HG03565 (cell line): ENCODE data around the gene SYNDIG1.

Experiments used
- ATAC-seq: cut with Tn5 transposase; IDR thresholded peaks from one replicate; pipeline ENCODE4 v1.9.1; 2021; ENCODE audit warnings: mild to moderate bottlenecking, moderate library complexity; ENCODE audit not compliant: unreplicated experiment

Gene SYNDIG1

GRCh38 chr20:24446811-24447210 is 22.6 kb upstream of the SYNDIG1 start:
- ATAC-seq: no peak

GRCh38 chr20:24448170-24448569 is 21.3 kb upstream of the SYNDIG1 start:
- ATAC-seq: no peak

GRCh38 chr20:24449026-24449720 is 20.3 kb upstream of the SYNDIG1 start:
- ATAC-seq: no peak

- no peak for ATAC-seq
These were observed 19.3 kb upstream of the SYNDIG1 start for GRCh38 chr20:24450177-24450576.

- no peak for ATAC-seq
These were observed 18.6 kb upstream of the SYNDIG1 start for GRCh38 chr20:24450624-24451376.

GRCh38 chr20:24451428-24451827 is 18.0 kb upstream of the SYNDIG1 start:
- ATAC-seq: no peak

- ATAC-seq: no peak
These were observed 17.4 kb upstream of the SYNDIG1 start for GRCh38 chr20:24452016-24452415.

GRCh38 chr20:24452498-24453127 is 16.8 kb upstream of the SYNDIG1 start:
- no peak for ATAC-seq

- no peak for ATAC-seq
These were observed 15.6 kb upstream of the SYNDIG1 start for GRCh38 chr20:24453869-24454268.

- ATAC-seq: no peak
These were observed 14.3 kb upstream of the SYNDIG1 start for GRCh38 chr20:24455081-24455480.

GRCh38 chr20:24456398-24456781 is 13.0 kb upstream of the SYNDIG1 start:
- ATAC-seq: no peak

- ATAC-seq: no peak
These were observed 11.0 kb upstream of the SYNDIG1 start for GRCh38 chr20:24458436-24458835.

- no peak for ATAC-seq
These were observed 9.7 kb upstream of the SYNDIG1 start for GRCh38 chr20:24459733-24460132.

- no peak for ATAC-seq
These were observed 8.7 kb upstream of the SYNDIG1 start for GRCh38 chr20:24460712-24461111.

GRCh38 chr20:24461848-24462247 is 7.6 kb upstream of the SYNDIG1 start:
- ATAC-seq: no peak

GRCh38 chr20:24462460-24463010 is 6.9 kb upstream of the SYNDIG1 start:
- no peak for ATAC-seq

- no peak for ATAC-seq
These were observed 4.3 kb upstream of the SYNDIG1 start for GRCh38 chr20:24465159-24465558.

- no peak for ATAC-seq
These were observed 3.7 kb upstream of the SYNDIG1 start for GRCh38 chr20:24465730-24466129.

- ATAC-seq: no peak
These were observed 871 bp upstream of the SYNDIG1 start for GRCh38 chr20:24468401-24469115.

- no peak for ATAC-seq
These were observed 691 bp downstream of the SYNDIG1 start for GRCh38 chr20:24469894-24470745.
